NCI-H510A treated with DMSO at 0.1 percent for 48 hours (cell line): Measurements from ENCODE around the gene BORCS5.
A peak's percentile ranks its signal among the peaks of the same experiment; 100 is the strongest.
"Not testable (repeated sequence)": the region's sequence is repeated elsewhere in the genome, so short reads cannot be mapped to it uniquely, and the experiment has no call there.

Experiments
- DNase-seq: peaks from one replicate; lab custom pipeline; 2025; lab: John Stamatoyannopoulos, UW

BORCS5 gene

DNA sequence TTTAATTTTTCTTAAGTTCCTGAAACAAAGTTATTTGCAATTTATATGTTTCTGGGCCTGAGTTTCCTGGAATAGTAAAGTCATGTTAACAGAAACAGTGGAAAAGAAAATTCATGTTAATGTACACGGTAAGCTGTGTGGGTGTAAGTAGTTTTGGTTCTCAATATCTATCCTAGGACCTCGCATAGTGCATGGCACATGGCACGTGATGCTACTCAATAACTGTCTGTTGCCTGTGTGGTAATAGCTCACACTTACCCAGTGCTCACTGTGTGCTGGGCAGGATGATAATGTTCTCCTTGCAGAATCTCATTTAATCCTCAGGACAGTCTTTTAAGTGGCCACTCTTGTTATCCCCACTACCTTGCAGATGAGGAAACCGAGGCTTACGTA is 105.0 kb downstream of the BORCS5 start:
- DNase-seq: no peak

- no peak for DNase-seq
These were observed 108.6 kb downstream of the BORCS5 start for GRCh38 chr12:12465522-12465921.

DNA sequence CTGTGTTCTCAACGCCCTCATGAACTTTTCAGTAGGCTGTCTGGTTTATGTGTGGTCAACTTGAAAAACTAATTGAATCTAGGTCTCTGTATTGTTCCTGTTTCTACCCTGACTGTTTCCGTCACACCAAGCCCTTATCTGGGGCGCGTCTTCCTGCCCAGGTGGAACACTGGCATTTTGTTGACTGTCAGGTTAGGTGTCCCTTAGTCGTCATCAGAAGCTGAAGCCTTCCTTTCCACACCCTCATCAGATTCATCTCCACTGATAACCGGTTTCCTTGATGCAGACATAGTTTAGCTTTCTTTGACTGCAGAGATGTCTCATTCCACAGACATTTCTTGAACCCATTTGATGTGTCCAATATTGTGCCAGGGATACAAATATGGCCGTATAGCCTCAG is 109.3 kb downstream of the BORCS5 start:
- DNase-seq: no peak

DNA sequence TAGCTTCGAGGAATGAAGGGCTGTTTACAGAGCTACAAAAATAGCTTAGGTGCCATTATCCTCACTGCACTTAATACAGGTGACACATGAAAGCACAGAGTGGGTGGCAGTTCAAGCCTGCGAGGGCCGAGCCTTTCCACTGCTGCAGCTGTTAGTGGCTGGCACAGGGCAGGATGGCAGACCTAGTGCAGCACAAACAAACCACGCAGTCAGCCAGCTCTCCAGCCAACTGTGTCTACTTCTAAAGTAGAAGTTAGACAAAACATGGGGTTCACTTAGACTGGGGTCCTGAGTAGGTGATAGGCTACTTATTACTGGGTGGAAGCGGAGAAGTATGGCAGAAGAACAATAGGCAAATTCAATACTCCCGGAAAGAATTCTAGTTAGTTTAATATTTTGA is 110.4 kb downstream of the BORCS5 start:
- peak; percentile 23 for DNase-seq

DNA sequence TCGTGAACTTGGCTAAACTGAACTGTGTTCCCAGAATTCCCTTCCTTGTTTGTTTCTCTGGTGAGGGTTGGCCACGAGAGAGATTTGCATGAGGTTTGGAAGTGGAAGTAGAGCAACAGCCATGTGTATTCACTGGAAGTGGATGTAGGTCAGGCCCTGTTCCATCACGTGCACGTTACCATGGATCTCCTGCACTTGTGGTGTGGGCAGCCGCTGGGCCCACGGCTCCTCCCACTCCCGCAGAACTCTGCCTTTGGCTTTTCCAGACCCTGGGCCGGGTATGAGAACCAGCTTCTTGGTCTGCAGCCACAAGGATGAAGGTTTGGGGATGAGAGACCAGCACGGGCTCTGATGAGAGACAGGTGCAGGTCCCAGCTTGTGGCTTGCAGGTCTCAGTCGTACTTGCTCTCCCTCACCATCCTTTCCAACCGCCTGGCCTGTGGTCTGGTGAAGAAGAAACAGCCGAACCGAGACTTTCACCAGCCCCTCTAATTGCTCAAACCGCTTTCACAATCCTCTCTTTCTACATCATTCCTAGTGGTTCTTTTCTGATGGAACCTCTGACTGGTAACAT is 110.9 kb downstream of the BORCS5 start:
- no peak for DNase-seq

- no peak for DNase-seq
These were observed 111.7 kb downstream of the BORCS5 start for GRCh38 chr12:12468575-12468974.

DNA sequence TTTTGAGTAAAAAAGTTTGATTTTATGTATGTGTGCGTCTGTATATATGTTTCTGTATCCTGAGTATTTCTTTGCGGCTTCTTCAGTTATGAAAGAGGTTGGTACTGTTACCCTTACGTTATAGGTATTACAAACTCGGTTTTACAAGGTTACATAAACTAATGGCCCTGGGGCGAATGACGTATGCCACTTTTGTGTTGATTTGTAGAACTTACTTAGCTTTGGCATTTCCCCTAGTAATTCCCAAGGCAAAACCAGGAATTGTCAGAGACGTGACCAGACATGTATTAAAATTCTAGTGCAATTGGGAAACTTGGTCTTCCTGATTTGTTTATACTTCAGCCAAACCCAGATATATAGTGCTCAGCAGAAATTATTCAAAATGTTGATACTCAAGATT is 112.5 kb downstream of the BORCS5 start:
- no peak for DNase-seq

- no peak for DNase-seq
These were observed 114.0 kb downstream of the BORCS5 start for GRCh38 chr12:12470751-12471306.

- DNase-seq: not testable (repeated sequence)
These were observed 115.4 kb downstream of the BORCS5 start for GRCh38 chr12:12471982-12472961.

GRCh38 chr12:12473223-12473622 is 116.3 kb downstream of the BORCS5 start:
- no peak for DNase-seq

- no peak for DNase-seq
These were observed 117.6 kb downstream of the BORCS5 start for GRCh38 chr12:12474471-12474928.

- no peak for DNase-seq
These were observed 118.3 kb downstream of the BORCS5 start for GRCh38 chr12:12474931-12475795.

GRCh38 chr12:12476857-12477531 is 120.1 kb downstream of the BORCS5 start:
- DNase-seq: no peak

DNA sequence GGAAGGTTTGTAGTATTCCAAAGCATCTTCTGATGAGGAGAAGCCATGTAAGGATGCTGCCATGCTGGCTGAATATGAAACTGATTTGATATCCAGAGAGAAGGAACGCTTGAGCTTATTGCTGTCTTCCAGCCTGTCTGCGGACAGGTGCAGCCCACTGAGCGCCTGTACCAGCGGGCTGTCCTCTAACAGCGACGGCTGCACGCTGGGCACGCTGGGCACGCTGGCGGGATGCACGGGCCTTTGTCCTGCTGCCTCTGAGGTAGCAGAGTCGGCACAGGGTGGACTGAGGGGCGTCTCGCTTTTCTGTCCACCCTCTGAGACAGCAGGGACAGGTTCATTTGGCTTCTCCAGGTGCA is 120.6 kb downstream of the BORCS5 start:
- DNase-seq: no peak

DNA sequence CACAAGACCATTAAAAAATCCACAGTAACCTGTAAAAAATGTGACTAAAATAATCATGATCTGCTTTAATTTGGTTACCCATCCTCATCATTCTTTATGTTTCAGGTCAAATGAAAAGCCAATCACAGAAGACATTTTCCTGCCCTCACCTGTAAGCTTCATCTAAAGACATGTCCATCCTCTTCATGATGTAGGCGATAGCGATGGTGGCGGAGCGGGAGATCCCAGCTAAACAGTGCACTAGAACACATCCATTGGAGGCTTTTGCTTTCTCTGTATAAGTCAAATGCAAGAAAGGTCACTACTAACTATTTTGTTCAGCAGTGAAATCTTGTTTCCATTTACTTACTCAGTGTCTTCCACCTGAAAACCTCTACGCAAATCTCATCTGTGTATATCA is 123.2 kb downstream of the BORCS5 start:
- DNase-seq: no peak

- no peak for DNase-seq
These were observed 124.8 kb downstream of the BORCS5 start for GRCh38 chr12:12481631-12482030.

DNA sequence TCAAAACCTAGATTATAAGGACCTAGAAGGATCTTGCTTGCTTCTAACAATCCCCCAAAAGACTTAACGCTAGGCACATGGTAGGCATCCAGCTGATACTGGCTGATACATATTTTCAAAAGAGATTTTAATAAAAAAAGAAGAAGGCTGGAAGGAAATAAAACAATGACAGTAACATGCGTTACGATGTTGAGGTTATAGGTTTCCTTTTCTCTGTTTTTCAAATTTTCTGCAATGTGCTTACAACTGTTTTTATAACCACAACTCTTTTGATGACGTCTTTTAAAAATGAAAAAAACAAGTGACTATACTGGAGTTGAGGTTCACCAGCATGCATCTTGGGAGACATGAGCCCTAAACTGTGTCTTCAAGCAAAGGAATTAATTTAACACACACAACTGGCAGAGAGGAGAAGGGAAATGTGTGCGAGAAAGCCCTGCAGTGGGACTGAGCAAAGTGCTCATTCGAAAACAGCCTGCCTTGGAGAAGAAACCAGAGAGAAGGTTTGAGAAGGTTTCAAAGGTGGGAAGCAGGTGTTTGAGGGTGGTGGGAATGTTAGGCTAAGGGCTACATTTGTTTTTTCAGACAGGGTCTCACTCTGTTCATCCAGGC is 125.4 kb downstream of the BORCS5 start:
- no peak for DNase-seq

DNA sequence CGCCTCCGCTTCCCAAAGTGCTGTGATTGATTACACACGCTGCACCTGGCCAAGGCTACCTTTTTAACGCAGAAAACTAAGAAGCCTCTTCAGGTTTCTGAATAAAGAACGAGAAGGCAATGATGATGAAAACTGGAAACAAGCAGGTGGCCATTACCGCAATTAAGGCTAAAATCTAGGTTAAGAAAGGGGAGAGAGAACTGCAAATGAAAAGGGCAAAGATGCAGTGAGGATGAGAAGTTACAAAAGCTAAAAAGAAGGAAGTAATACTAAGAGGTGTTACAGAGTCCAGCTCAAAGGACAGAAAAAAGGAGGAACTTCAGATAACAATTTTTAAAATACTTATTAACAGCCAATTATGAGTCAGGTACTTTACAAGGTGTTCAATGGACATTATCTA is 126.1 kb downstream of the BORCS5 start:
- DNase-seq: no peak

DNA sequence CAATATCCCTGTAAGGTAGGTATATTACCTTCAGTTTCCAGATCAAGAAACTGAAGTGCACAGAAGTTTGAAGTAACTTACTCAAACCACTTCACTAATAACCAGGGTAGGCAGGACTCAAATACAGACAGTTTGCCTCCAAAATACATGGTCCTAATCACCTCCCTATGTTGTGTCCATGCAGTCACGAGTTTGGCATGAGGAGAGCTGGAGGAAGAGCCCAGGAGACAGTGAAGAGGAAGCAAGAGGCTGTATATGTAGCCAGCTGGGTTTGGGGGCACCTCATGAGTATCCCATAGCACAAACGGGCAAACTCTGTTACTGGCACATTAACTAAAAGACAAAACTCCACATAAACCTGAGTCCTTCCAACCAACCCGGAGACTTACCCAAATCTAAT is 126.6 kb downstream of the BORCS5 start:
- no peak for DNase-seq

DNA sequence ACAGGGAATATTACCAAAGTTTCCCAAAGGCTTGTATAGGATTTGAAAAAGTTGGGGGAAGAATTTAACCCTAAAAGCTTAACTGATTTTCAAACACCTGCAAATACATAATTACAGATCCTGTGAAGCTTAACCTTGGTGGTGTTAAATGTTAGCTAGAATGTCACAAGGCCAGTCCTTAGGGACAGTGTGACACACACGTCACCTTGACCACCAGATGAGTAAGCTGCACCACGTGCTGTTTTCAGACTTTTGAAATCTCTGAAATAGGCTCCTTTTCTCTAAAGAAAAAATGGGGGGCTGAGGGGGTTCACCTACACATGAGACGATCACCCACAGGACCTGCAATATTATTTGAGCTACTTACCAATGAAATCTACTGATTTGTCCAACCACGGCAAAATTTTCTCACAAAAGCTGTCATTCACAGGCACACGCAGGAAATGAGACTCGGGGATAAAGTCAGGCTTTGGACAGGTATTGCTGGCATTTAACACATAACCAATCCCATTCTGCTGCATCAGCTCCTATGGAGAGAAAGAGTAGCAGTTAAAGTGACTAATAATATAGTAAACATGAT is 129.9 kb downstream of the BORCS5 start:
- no peak for DNase-seq

- DNase-seq: no peak
These were observed 130.6 kb downstream of the BORCS5 start for GRCh38 chr12:12487490-12487889.
